MM.1S (cell line): ENCODE data around the gene FNDC10.

Experiments
- EZH2 ChIP-seq: fragments of 300-600 bp; sonication (generic); optimal IDR thresholded peaks from 2 replicates; pipeline ENCODE3; 2017; ENCODE audit warnings: low read depth, mild to moderate bottlenecking, antibody characterized with exemption, low read length, mixed read lengths
- EZH2phosphoT487 ChIP-seq: fragments of 300-600 bp; sonication (generic); IDR thresholded peaks from 2 replicates; pipeline ENCODE4 v1.6.1; 2018; ENCODE audit warnings: antibody characterized with exemption, low read length
- TF ChIP-seq, protein P1 (sequence below): fragments of 300-600 bp; sonication (generic); IDR thresholded peaks from 2 replicates; pipeline ENCODE4 v1.5.1; 2016; ENCODE audit warnings: antibody characterized with exemption, low read length, mixed read lengths

DNA sequence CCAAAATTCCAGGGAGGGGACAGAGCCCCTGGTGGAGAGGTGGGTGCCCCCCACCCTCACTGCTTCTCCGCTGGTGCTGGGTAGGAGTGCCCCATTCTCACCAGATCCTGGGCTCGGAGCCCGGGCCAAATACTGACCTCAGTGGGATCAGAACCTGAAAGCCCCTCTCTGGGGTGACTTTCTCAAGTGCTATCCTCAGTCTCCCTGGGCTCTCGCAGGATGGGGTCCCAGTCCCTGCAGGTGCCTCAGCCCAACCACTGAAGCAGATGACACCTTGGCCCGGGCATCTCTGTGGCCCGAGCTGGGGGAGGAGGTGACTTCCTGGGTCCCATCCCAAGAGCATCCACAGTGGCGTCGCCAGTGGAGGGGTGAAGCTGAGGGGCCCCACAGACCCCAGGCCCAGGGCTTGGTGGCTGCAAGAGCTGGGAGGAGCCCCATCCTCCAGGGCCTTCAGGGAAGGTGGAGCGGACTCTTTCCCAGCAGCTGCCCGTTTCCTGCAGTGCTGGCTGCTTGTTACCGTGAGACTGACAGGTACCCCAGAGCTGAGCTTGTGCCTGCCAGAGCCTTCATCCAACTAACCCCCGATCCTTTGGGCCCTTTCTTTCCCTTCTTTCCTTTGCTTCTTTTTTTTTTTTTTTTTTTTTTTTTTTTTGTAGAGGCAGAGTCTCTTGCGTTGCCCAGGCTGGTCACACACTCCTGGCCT is 3.9 kb upstream of the FNDC10 start:
- TF ChIP-seq, protein P1, sequence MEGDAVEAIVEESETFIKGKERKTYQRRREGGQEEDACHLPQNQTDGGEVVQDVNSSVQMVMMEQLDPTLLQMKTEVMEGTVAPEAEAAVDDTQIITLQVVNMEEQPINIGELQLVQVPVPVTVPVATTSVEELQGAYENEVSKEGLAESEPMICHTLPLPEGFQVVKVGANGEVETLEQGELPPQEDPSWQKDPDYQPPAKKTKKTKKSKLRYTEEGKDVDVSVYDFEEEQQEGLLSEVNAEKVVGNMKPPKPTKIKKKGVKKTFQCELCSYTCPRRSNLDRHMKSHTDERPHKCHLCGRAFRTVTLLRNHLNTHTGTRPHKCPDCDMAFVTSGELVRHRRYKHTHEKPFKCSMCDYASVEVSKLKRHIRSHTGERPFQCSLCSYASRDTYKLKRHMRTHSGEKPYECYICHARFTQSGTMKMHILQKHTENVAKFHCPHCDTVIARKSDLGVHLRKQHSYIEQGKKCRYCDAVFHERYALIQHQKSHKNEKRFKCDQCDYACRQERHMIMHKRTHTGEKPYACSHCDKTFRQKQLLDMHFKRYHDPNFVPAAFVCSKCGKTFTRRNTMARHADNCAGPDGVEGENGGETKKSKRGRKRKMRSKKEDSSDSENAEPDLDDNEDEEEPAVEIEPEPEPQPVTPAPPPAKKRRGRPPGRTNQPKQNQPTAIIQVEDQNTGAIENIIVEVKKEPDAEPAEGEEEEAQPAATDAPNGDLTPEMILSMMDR: no peak
- TF ChIP-seq EZH2phosphoT487 (no peak), EZH2 (no peak)
